Heart left ventricle (tissue), 16 donors: ENCODE data around the gene ESYT3. TPM values are rescaled to one million over a fixed set of nuclear protein-coding genes. Genes with fewer than 3 reads are reported as not detected.

Source experiments
- ATAC-seq, 4 donors: fragments of 200-7000 bp; cut with Tn5 transposase; one replicate each; pipeline ENCODE4 v1.9.1; 2020 to 2022; ENCODE audit warnings: moderate library complexity in 4 of 4, mild to moderate bottlenecking in 3 of 4, moderate number of reproducible peaks in 1 of 4
- DNase-seq, 5 donors: peaks; one replicate each; pipeline ENCODE4 v3.0.0-alpha.2; 2020
- H3K27ac ChIP-seq, 12 donors: fragments of 200-600 bp; sonication (generic) in 4 of 12; one replicate each; pipeline versions ENCODE4 v1.5.0 to v1.8.0; 2016 to 2022; ENCODE audit warnings: mild to moderate bottlenecking in 2 of 12
- H3K27me3 ChIP-seq, 9 donors: fragments of 200-600 bp; sonication (generic) in 2 of 9; one replicate each; pipeline versions ENCODE4 v1.5.1 to v1.8.0; 2016 to 2022; ENCODE audit warnings: mild to moderate bottlenecking in 3 of 9
- H3K36me3 ChIP-seq, 9 donors: fragments of 200-600 bp; sonication (generic) in 2 of 9; one replicate each; pipeline versions ENCODE4 v1.5.0 to v1.8.0; 2018 to 2022; ENCODE audit warnings: mild to moderate bottlenecking in 2 of 9
- H3K4me1 ChIP-seq, 12 donors: fragments of 200-600 bp; sonication (generic) in 4 of 12; one replicate each; pipeline versions ENCODE4 v1.5.0 to v1.8.0; 2016 to 2022; ENCODE audit warnings: mild to moderate bottlenecking in 3 of 12
- H3K4me3 ChIP-seq, 12 donors: fragments of 200-600 bp; sonication (generic) in 4 of 12; one replicate each; pipeline versions ENCODE4 v1.5.0 to v1.8.0; 2017 to 2022; ENCODE audit warnings: mild to moderate bottlenecking in 9 of 12, moderate library complexity in 4 of 12
- H3K9me3 ChIP-seq, 12 donors: fragments of 200-600 bp; sonication (generic) in 4 of 12; one replicate each; pipeline versions ENCODE4 v1.5.0 to v1.8.0; 2016 to 2022; ENCODE audit warnings: mild to moderate bottlenecking in 1 of 12
- POLR2A ChIP-seq, 2 donors: fragments of 450-650 bp; IDR thresholded peaks; one replicate each; pipeline ENCODE4 v1.6.1; 2017; ENCODE audit warnings: antibody characterized with exemption in 2 of 2, mild to moderate bottlenecking in 2 of 2, moderate library complexity in 2 of 2
- WGBS, 4 donors: extraction: QIAGEN DNeasy Blood & Tissue Kit in 2 of 4; methylation state at CpG; one replicate each; pipeline versions ENCODE4 v1.1.5 to v1.1.7; 2013 to 2018; 5-methylcytosine and 5-hydroxymethylcytosine counted together
- intact Hi-C, 10 donors: fragments of 100-400 bp; cut with DNase I; formaldehyde crosslinking; loops; one replicate each; pipeline versions ENCODE4 v1.11.1 to v1.14.2; 2022
- polyA plus RNA-seq, 2 donors: library from polyadenylated mRNA; stranded (reverse); fragments of 200-250 nt; gene quantifications; one replicate each; pipeline ENCODE4 v1.2.3, GENCODE V29; 2013
- total RNA-seq, 9 donors: library from RNA; depleted of rRNA in 2 of 9; stranded (reverse); fragments of >200 nt in 2 of 9; fragmentation: NEBNext Ultra II Directional in 3 of 9; extraction: Animal tissue kit (Norgen Biotek cat#: 25700) in 3 of 9; gene quantifications; one replicate each; pipeline versions ENCODE4 v1.1.0 to v1.2.4, GENCODE V29; 2016 to 2023
- TF ChIP-seq, protein P1 (sequence below), 12 donors: fragments of 200-600 bp; sonication (generic) in 4 of 12; IDR thresholded peaks; one replicate each; pipeline versions ENCODE4 v1.5.0 to v1.8.0; 2018 to 2022; ENCODE audit warnings: antibody characterized with exemption in 12 of 12, mild to moderate bottlenecking in 5 of 12
- donor health status: ischemic (EF 13 %, LVEDD 7.1; RV severe dilation, severe dysfunction).
- donor health status: healthy with polysubstance abuse.
- donor health status: DM: no; HTN: yes; CAD: no.
- donor health status: DM: no; HTN: no; CAD: no.
- donor health status: ischemic (EF 25% LVEDD 6.9; RV normal size, moderate dysfunction).
- donor health status: ischemic (EF 25% LVEDD 5.7; RV mildly dilated, moderate dysfunction).
- donor health status: healthy.
- donor health status: DM: yes; HTN: yes; CAD: no.
- donor health status: ischemic (EF 35%, LVEDD 5.7; RV mildly dilated, moderate dysfunction).
- donor health status: nonischemic (EF 11% LVEDD 7.7; RV severe dilation, severe dysfunction).
- donor health status: DM: yes; HTN: yes; CAD: no.
- donor health status: PGD.
- donor health status: ischemic (EF 29% LVEDD 5.4; RV normal size, mild dysfunction).
- donor health status: nonischemic (EF 23%, LVEDD 6.1; RV moderate dilation, normal function).

ESYT3 gene
- total and polyA plus RNA-seq, 11 donors = 0.42 to 2.7 (median 1.2) TPM

DNA sequence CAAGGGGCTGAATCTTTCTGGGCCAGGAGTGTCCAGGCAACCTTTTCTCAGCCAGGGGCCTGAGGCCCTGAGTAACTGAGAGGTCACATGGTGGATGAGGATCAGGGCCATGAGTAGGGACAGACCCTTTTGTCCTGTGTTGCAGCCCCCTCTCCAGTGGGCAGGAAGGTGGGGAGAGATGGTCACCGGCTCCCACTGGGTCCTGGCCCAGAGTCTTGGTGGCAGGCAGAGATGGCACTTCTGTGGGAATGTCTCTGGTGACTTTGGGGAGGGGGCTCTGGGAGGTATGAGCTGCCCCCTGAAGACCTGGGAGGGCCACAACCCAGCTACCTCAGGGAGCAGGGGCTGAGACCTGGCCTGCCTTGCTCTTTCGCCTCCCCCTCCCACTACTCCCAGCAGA, 6.8 kb downstream of the ESYT3 start:
- Histone ChIP-seq H3K4me1 (peaks cover 0 to 14% (median 1%) of the 10 kb centered on the region in 12 donors), H3K27ac (no peak overlapping the region), H3K9me3 (no peaks in the 10 kb centered on the region), H3K4me3 (no peak overlapping the region), H3K36me3 (no peaks in the 10 kb centered on the region), H3K27me3 (peaks cover 0 to 2% (median 0%) of the 10 kb centered on the region in 9 donors)
- intact Hi-C loops = no loop called here
- ATAC-seq (no peak), DNase-seq (peak in 1 of 5 donors; percentile 5)
- TF ChIP-seq, protein P1, sequence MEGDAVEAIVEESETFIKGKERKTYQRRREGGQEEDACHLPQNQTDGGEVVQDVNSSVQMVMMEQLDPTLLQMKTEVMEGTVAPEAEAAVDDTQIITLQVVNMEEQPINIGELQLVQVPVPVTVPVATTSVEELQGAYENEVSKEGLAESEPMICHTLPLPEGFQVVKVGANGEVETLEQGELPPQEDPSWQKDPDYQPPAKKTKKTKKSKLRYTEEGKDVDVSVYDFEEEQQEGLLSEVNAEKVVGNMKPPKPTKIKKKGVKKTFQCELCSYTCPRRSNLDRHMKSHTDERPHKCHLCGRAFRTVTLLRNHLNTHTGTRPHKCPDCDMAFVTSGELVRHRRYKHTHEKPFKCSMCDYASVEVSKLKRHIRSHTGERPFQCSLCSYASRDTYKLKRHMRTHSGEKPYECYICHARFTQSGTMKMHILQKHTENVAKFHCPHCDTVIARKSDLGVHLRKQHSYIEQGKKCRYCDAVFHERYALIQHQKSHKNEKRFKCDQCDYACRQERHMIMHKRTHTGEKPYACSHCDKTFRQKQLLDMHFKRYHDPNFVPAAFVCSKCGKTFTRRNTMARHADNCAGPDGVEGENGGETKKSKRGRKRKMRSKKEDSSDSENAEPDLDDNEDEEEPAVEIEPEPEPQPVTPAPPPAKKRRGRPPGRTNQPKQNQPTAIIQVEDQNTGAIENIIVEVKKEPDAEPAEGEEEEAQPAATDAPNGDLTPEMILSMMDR (IDR thresholded peaks at IDR 0.05) = no peak
- no peak for TF ChIP-seq POLR2A (IDR thresholded peaks at IDR 0.05)
- 89 to 97% (median 93%) methylated on average over 1 to 2 of the region's 2 CpGs for WGBS, 4 donors

DNA sequence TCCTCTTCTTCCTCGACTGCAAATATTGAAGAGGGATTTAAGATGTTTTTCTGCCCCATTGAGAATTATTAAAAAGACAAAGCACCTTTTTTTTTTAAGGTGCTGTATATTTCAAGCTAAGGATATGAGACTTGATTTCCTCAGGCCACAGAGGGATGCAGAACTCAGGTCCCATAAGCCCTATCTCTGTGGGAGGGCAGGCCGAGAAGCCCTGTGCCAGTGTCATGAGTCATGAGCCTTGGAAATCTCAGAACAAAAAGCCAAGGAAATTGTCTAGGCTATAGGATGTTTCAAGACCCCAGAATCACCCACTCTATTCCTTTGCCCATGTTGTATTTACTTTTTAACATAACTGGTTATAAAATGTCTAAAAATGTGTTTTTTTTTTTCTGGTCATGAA, 7.3 kb downstream of the ESYT3 start:
- intact Hi-C loops = no loop called here
- no peak overlapping the region for H3K4me3 ChIP-seq
- no peaks in the 10 kb centered on the region for H3K27me3 ChIP-seq
- ATAC-seq = no peak
- TF ChIP-seq POLR2A (IDR thresholded peaks at IDR 0.05) = no peak
- TF ChIP-seq, protein P1 (IDR thresholded peaks at IDR 0.05) = no peak
- 59 to 74% (median 67%) methylated on average over 2 of the region's 2 CpGs for WGBS, 4 donors
- H3K27ac ChIP-seq = no peak overlapping the region
- H3K36me3 ChIP-seq = no peaks in the 10 kb centered on the region
- H3K9me3 ChIP-seq = no peaks in the 10 kb centered on the region
- DNase-seq = no peak
- peaks cover 0 to 14% (median 1%) of the 10 kb centered on the region in 12 donors for H3K4me1 ChIP-seq

DNA sequence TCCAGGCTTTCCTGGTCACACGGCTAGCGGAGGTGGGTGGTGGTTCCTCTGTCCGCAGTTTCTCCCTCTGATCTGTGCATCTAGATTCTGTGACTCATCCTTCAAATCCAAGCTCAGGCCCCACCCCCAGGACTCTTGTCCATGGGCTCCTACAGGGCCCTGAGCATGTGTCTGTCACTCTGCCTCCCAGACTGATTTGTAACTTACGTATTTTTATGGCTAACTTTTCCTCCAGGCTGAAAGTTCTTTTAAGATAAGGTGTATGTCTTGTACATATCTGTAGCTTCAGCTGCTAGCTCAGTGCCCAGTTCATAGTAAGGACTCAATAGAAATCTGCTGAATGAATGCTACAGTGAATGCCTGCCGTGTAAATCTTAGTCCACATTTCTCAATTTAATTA, 8.0 kb downstream of the ESYT3 start:
- H3K27ac ChIP-seq = no peak overlapping the region
- 76 to 81% (median 79%) methylated on average over 5 of the region's 5 CpGs for WGBS, 4 donors
- intact Hi-C loops = no loop called here
- DNase-seq = no peak
- H3K4me1 ChIP-seq = peaks cover 0 to 14% (median 1%) of the 10 kb centered on the region in 12 donors
- no peak for ATAC-seq
- H3K4me3 ChIP-seq = no peak overlapping the region
- no peaks in the 10 kb centered on the region for H3K9me3 ChIP-seq
- TF ChIP-seq, protein P1 (IDR thresholded peaks at IDR 0.05) = no peak
- no peak for TF ChIP-seq POLR2A (IDR thresholded peaks at IDR 0.05)
- H3K36me3 ChIP-seq = no peaks in the 10 kb centered on the region
- no peaks in the 10 kb centered on the region for H3K27me3 ChIP-seq

DNA sequence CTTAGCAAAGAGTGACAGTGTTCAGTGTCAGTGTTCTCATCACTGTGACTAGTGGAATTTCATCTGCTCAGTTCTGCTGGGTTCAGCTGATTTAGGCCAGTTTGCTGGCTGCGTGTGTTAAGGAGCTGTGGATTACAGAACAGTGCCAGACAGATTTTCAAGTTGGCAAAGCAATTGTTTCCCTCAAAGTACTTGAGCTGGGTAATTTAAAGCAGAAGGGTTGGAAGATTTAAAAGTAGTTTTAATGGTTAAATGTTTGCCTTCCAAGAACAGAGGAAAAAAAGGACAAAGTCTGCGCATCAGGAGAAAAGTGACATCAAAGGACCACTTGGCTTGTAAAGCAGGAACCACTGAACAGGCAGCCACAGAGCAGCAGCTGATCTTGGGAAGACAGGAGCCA, 8.7 kb downstream of the ESYT3 start:
- TF ChIP-seq, protein P1 (IDR thresholded peaks at IDR 0.05) = no peak
- no peak for TF ChIP-seq POLR2A (IDR thresholded peaks at IDR 0.05)
- Histone ChIP-seq H3K4me1 (peaks cover 0 to 14% (median 1%) of the 10 kb centered on the region in 12 donors), H3K27ac (no peak overlapping the region), H3K4me3 (no peak overlapping the region), H3K36me3 (no peaks in the 10 kb centered on the region), H3K9me3 (no peaks in the 10 kb centered on the region), H3K27me3 (no peaks in the 10 kb centered on the region)
- intact Hi-C loops = no loop called here
- 67 to 79% (median 75%) methylated on average over 2 of the region's 2 CpGs for WGBS, 4 donors
- DNase-seq (peak in 1 of 5 donors; percentile 3), ATAC-seq (no peak)
